Progenitor cell of endocrine pancreas (in vitro differentiated cells): ENCODE results near the gene LMBR1L. TPM values are rescaled to one million over a fixed set of nuclear protein-coding genes. Genes with fewer than 3 reads are reported as not detected.
A peak's percentile ranks its signal among the peaks of the same experiment; 100 is the strongest.

Experiments
- DNase-seq: peaks from one replicate; pipeline ENCODE4 v3.0.0; 2021; ENCODE audit warnings: low spot score; ENCODE audit not compliant: unreplicated experiment
- H3K27ac Mint-ChIP-seq: 2 replicates; pipeline ENCODE4 v1.8.0; 2021; ENCODE audit warnings: mild to moderate bottlenecking, moderate library complexity, mixed read lengths
- H3K27me3 Mint-ChIP-seq: 2 replicates; pipeline ENCODE4 v1.8.0; 2021; ENCODE audit warnings: mixed read lengths
- H3K36me3 Mint-ChIP-seq: 2 replicates; pipeline ENCODE4 v1.8.0; 2022; ENCODE audit warnings: mixed read lengths; ENCODE audit not compliant: insufficient read depth
- H3K4me1 Mint-ChIP-seq: 2 replicates; pipeline ENCODE4 v1.8.0; 2021; ENCODE audit warnings: low read depth, mixed read lengths
- H3K4me3 Mint-ChIP-seq: 2 replicates; pipeline ENCODE4 v1.8.0; 2021; ENCODE audit warnings: low read depth, mild to moderate bottlenecking, moderate library complexity, mixed read lengths
- H3K9me3 Mint-ChIP-seq: 2 replicates; pipeline ENCODE4 v1.8.0; 2021; ENCODE audit warnings: low read depth, mixed read lengths
- CTCF ChIP-seq: fragments of 200-600 bp; sonication (generic); IDR thresholded peaks from one replicate; pipeline ENCODE4 v1.5.0; 2021; ENCODE audit warnings: antibody characterized with exemption, mild to moderate bottlenecking; ENCODE audit not compliant: unreplicated experiment
- long read RNA-seq: library from polyadenylated mRNA; unstranded; transcript quantifications from one replicate; pipeline ENCODE4 v2.0.0, GENCODE V29; 2020
- total RNA-seq: library from RNA; stranded (reverse); gene quantifications from 2 replicates; pipeline ENCODE4 v1.2.1, GENCODE V29; 2021

The LMBR1L gene, protein sequence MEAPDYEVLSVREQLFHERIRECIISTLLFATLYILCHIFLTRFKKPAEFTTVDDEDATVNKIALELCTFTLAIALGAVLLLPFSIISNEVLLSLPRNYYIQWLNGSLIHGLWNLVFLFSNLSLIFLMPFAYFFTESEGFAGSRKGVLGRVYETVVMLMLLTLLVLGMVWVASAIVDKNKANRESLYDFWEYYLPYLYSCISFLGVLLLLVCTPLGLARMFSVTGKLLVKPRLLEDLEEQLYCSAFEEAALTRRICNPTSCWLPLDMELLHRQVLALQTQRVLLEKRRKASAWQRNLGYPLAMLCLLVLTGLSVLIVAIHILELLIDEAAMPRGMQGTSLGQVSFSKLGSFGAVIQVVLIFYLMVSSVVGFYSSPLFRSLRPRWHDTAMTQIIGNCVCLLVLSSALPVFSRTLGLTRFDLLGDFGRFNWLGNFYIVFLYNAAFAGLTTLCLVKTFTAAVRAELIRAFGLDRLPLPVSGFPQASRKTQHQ
- 142 and 143 TPM in 2 replicates for total RNA-seq
- long read RNA-seq, transcript LMBR1L-201 (17 exons, 2,934 nt): major isoform, 46 of 135 reads
- long read RNA-seq, partial matches to known transcripts: 23 of 135 reads
- long read RNA-seq, other reads (novel, unspliced or antisense): 62 of 135 reads

- H3K4me1 Mint-ChIP-seq: peaks cover 19% of the 10 kb centered on the region
- peak; percentile 86 for DNase-seq
- H3K27me3 Mint-ChIP-seq: no peaks in the 10 kb centered on the region
- peak within 1 kb of the TSS; percentile 99 for H3K27ac Mint-ChIP-seq
- TF ChIP-seq CTCF: peak; percentile 55
- H3K4me3 Mint-ChIP-seq: peak within 1 kb of the TSS; percentile 98
- no peaks in the 10 kb centered on the region for H3K9me3 Mint-ChIP-seq
- H3K36me3 Mint-ChIP-seq: no peaks in the 10 kb centered on the region
Measured at GRCh38 chr12:49110464-49111155, at the start of gene LMBR1L. LMBR1L (minus strand) TSS chr12:49110847; CDS start chr12:49110555, 292 bp downstream.

DNA sequence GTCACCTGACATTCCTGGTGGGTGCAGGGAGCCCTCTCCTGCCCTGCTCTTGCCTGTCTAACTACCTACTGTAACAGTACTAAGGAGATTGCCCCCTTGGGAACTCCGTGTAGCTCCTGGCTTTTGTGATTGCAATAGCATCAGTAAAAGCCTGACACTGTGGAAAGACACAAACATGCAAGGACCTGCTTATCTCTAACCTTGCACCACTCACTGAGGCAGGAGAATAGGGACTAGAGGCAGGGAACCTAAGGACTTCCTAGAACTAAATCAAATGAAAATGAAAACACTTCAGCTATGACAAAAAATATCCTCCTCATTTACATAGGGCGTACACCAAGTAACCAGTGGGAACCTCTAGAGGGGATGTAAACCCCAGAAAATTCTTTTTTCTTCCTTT, 49.8 kb upstream of the LMBR1L start:
- H3K4me1 Mint-ChIP-seq: no peaks in the 10 kb centered on the region
- no peak overlapping the region for H3K27ac Mint-ChIP-seq
- H3K36me3 Mint-ChIP-seq: peaks cover 3% of the 10 kb centered on the region
- no peak overlapping the region for H3K4me3 Mint-ChIP-seq
- no peaks in the 10 kb centered on the region for H3K27me3 Mint-ChIP-seq
- DNase-seq: no peak
- no peaks in the 10 kb centered on the region for H3K9me3 Mint-ChIP-seq
- TF ChIP-seq CTCF: no peak

GRCh38 chr12:49154221-49154620, 43.6 kb upstream of the LMBR1L start:
- Mint-ChIP-seq H3K4me1 (no peaks in the 10 kb centered on the region), H3K9me3 (no peaks in the 10 kb centered on the region)

DNA sequence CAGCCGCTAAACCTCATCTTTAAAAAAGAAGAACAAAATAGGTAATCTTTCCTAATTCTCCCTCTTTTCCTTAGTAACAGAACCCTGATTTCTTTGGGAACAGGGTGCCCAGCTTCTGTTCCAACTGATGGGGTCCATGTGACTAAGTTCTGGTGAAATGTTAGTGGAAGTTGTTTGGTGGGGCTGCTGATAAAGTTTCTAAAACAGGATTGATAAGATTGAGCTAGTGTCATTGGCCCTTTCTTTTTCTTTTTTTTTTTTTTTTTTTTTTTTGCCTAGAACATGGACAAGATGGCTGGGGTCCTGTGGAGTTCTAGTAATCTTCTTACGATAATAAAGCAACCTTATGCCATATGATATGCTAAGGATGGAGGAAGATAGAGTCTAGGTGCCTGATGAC, 36.7 kb upstream of the LMBR1L start:
- no peak overlapping the region for H3K27ac Mint-ChIP-seq
- no peak for TF ChIP-seq CTCF
- H3K4me1 Mint-ChIP-seq: no peaks in the 10 kb centered on the region

More at GRCh38 chr12:49154221-49154620, 43.6 kb upstream of the LMBR1L start:
- H3K4me3 Mint-ChIP-seq: no peak overlapping the region
- H3K27me3 Mint-ChIP-seq: no peaks in the 10 kb centered on the region
- H3K36me3 Mint-ChIP-seq: no peaks in the 10 kb centered on the region
- DNase-seq: no peak
- TF ChIP-seq CTCF: no peak
- no peak overlapping the region for H3K27ac Mint-ChIP-seq

GRCh38 chr12:49146406-49146805, 35.8 kb upstream of the LMBR1L start:
- Mint-ChIP-seq H3K4me3 (no peak overlapping the region), H3K9me3 (no peaks in the 10 kb centered on the region), H3K27me3 (no peaks in the 10 kb centered on the region), H3K4me1 (no peaks in the 10 kb centered on the region), H3K36me3 (no peaks in the 10 kb centered on the region), H3K27ac (no peak overlapping the region)
- DNase-seq: no peak
- no peak for TF ChIP-seq CTCF

More for the DNA sequence above, 36.7 kb upstream of the LMBR1L start:
- H3K36me3 Mint-ChIP-seq: no peaks in the 10 kb centered on the region
- no peaks in the 10 kb centered on the region for H3K9me3 Mint-ChIP-seq
- no peak for DNase-seq
- no peaks in the 10 kb centered on the region for H3K27me3 Mint-ChIP-seq
- no peak overlapping the region for H3K4me3 Mint-ChIP-seq
